Lung (tissue), 12 donors: ENCODE measurements around the gene ELMOD1. TPM values are rescaled to one million over a fixed set of nuclear protein-coding genes. Genes with fewer than 3 reads are reported as not detected.

Experiments
- ATAC-seq: fragments of 200-7000 bp; cut with Tn5 transposase; one replicate; pipeline ENCODE4 v1.9.1; 2020; ENCODE audit warnings: moderate number of reproducible peaks; ENCODE audit not compliant: insufficient read depth, low FRiP score
- DNase-seq, 3 donors: peaks; one replicate each; pipeline ENCODE4 v3.0.0-alpha.2; 2013 to 2017
- H3K27ac ChIP-seq, 2 donors: one replicate each; pipeline ENCODE4 v1.5.1; 2013; ENCODE audit warnings: mild to moderate bottlenecking in 2 of 2, moderate library complexity in 2 of 2, control low read depth in 1 of 2, inconsistent platforms in 1 of 2, low read depth in 1 of 2, low read length in 1 of 2
- H3K27me3 ChIP-seq, 3 donors: one replicate each; pipeline ENCODE4 v1.5.1; 2013; ENCODE audit warnings: low read length in 2 of 3; ENCODE audit not compliant: control insufficient read depth in 3 of 3, insufficient read depth in 3 of 3
- H3K36me3 ChIP-seq, 4 donors: one replicate each; pipeline ENCODE4 v1.5.1; 2013; ENCODE audit warnings: low read length in 4 of 4, mild to moderate bottlenecking in 1 of 4, moderate library complexity in 1 of 4; ENCODE audit not compliant: control insufficient read depth in 4 of 4, insufficient read depth in 4 of 4
- H3K4me1 ChIP-seq, 5 donors: one replicate each; pipeline ENCODE4 v1.5.1; 2013; ENCODE audit warnings: low read length in 5 of 5, mild to moderate bottlenecking in 2 of 5, moderate library complexity in 1 of 5; ENCODE audit not compliant: control insufficient read depth in 5 of 5, insufficient read depth in 5 of 5
- H3K4me3 ChIP-seq: one replicate; pipeline ENCODE4 v1.5.1; 2013; ENCODE audit warnings: mild to moderate bottlenecking, control low read depth, moderate library complexity
- H3K9ac ChIP-seq, 2 donors: one replicate each; pipeline ENCODE4 v1.5.1; 2013; ENCODE audit warnings: low read length in 2 of 2, control low read depth in 1 of 2; ENCODE audit not compliant: insufficient read depth in 1 of 2
- H3K9me3 ChIP-seq, 4 donors: one replicate each; pipeline ENCODE4 v1.5.1; 2013; ENCODE audit warnings: low read length in 3 of 4, mild to moderate bottlenecking in 1 of 4, moderate library complexity in 1 of 4; ENCODE audit not compliant: control insufficient read depth in 4 of 4, insufficient read depth in 3 of 4
- WGBS, 2 donors: extraction: QIAGEN DNeasy Blood & Tissue Kit; methylation state at CpG; one replicate each; pipeline ENCODE4 v1.1.7; 2013; 5-methylcytosine and 5-hydroxymethylcytosine counted together
- polyA plus RNA-seq, 2 donors: library from polyadenylated mRNA; stranded (reverse); fragments of 200-250 nt; gene quantifications; one replicate each; pipeline ENCODE4 v1.2.1, GENCODE V29; 2013
- total RNA-seq, 2 donors: library from RNA; depleted of rRNA in 1 of 2; stranded (reverse); fragments of >200 nt in 1 of 2; gene quantifications; one replicate each; pipeline ENCODE4 v1.2.1, GENCODE V29; 2014 to 2021
- TF ChIP-seq, protein P1 (sequence below): IDR thresholded peaks from 2 replicates; pipeline ENCODE4 v1.5.1; 2012; ENCODE audit warnings: mild to moderate bottlenecking; ENCODE audit errors: control extremely low read depth, extremely low read depth
- donor health status: control.
- donor health status: control.
- donor health status: Bipolar disorder and iron deficiency.
- donor health status: healthy.
- donor health status: DM: yes; HTN: yes; CAD: no.

Gene ELMOD1
- total and polyA plus RNA-seq, 4 donors, result 0.19 to 1.9 (median 0.82) TPM

DNA sequence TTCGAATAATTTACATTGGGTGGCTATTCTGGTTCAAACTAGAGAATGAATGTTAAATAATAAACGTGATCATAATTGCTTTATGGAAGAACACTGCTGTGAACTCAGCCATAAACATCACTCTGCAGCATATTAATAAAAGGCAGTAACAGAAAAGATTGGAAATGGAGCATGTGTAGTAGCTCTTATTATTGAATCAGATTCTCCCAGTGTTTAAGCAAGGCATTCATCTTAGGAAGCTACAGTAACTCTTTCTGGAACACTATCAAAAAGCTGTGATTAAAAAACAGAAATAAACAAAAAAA is 34.7 kb downstream of the ELMOD1 start:
- Histone ChIP-seq H3K27ac (no peak overlapping the region), H3K4me1 (no peaks in the 10 kb centered on the region), H3K36me3 (no peaks in the 10 kb centered on the region), H3K9ac (no peak overlapping the region), H3K9me3 (no peaks in the 10 kb centered on the region), H3K4me3 (no peak overlapping the region), H3K27me3 (no peaks in the 10 kb centered on the region)
- no peak for DNase-seq
- ATAC-seq, result no peak
- TF ChIP-seq, protein P1, sequence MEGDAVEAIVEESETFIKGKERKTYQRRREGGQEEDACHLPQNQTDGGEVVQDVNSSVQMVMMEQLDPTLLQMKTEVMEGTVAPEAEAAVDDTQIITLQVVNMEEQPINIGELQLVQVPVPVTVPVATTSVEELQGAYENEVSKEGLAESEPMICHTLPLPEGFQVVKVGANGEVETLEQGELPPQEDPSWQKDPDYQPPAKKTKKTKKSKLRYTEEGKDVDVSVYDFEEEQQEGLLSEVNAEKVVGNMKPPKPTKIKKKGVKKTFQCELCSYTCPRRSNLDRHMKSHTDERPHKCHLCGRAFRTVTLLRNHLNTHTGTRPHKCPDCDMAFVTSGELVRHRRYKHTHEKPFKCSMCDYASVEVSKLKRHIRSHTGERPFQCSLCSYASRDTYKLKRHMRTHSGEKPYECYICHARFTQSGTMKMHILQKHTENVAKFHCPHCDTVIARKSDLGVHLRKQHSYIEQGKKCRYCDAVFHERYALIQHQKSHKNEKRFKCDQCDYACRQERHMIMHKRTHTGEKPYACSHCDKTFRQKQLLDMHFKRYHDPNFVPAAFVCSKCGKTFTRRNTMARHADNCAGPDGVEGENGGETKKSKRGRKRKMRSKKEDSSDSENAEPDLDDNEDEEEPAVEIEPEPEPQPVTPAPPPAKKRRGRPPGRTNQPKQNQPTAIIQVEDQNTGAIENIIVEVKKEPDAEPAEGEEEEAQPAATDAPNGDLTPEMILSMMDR, result no peak
- WGBS, 2 donors, result 21 to 28% methylated on average over 2 of the region's 2 CpGs

DNA sequence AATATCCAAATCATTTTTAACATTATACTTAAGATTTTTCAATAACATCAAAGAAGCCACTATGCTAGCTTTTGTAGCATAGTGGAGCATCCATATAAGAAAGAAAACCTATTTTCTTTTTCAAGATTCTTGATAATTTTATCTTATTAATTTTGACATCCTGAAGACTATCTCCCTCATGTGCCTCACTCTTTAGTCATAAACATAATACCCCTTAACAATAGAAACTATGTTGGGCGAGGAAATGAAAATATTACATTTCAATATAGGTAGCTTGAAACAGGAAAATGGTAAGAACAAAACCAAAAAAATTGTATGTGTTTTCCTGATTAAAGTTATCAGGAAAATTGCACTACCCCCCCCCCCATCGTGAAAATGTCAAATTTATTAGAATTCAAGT is 40.1 kb downstream of the ELMOD1 start:
- TF ChIP-seq, protein P1, result no peak
- H3K27me3 ChIP-seq, result peaks cover 0 to 4% (median 0%) of the 10 kb centered on the region in 3 donors
- ATAC-seq (no peak), DNase-seq (no peak)
- no peaks in the 10 kb centered on the region for H3K9me3 ChIP-seq
- H3K9ac ChIP-seq, result no peak overlapping the region
- no peak overlapping the region for H3K4me3 ChIP-seq
- H3K27ac ChIP-seq, result no peak overlapping the region
- no peaks in the 10 kb centered on the region for H3K36me3 ChIP-seq
- 81 to 88% methylated on average over 2 of the region's 2 CpGs for WGBS, 2 donors
- no peaks in the 10 kb centered on the region for H3K4me1 ChIP-seq

DNA sequence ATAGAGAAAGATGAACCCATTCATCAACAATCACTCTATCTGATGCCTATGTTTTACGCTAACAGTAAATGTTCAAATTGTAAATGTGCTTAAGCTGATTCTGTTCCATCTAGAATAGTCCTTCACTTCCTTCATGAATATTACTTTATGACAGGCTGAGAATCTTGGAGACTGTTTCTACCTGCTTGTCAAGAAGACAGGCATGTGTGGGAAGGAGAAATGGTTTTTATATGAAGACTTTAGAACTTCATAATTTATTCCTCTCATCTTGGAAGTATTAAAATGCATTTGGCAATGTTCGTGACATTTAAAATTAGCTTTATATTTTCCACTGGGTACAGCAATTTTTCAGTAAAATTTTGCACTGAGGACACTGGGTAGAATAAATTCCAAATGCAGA is 41.0 kb downstream of the ELMOD1 start:
- no peak overlapping the region for H3K9ac ChIP-seq
- TF ChIP-seq, protein P1, result no peak
- DNase-seq (no peak), ATAC-seq (no peak)
- H3K27me3 ChIP-seq, result peaks cover 0 to 4% (median 0%) of the 10 kb centered on the region in 3 donors
- no peaks in the 10 kb centered on the region for H3K9me3 ChIP-seq
- 89 to 96% methylated on average over 2 of the region's 2 CpGs for WGBS, 2 donors
- no peaks in the 10 kb centered on the region for H3K4me1 ChIP-seq
- H3K36me3 ChIP-seq, result no peaks in the 10 kb centered on the region
- H3K4me3 ChIP-seq, result no peak overlapping the region
- no peak overlapping the region for H3K27ac ChIP-seq

DNA sequence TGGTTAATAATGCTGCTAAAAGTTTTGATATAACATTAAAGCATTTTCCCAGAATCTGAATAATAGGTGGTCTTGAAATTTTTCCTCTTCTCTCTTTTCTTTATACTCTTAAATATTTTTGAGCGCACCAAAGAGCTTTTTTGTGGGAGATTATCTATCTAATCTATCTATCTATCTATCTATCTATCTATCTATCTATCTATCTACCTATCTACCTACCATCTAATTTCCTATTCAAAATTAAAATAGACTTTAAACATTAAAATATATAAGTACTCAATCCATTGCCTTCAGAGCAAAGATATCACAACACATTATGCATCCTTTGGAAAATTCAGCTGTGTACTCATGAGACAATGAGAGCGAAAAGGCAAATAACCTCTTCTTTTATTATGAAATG is 55.8 kb downstream of the ELMOD1 start:
- Histone ChIP-seq H3K4me3 (no peak overlapping the region), H3K4me1 (no peaks in the 10 kb centered on the region), H3K9ac (no peak overlapping the region), H3K9me3 (no peaks in the 10 kb centered on the region), H3K36me3 (no peaks in the 10 kb centered on the region), H3K27me3 (no peaks in the 10 kb centered on the region), H3K27ac (no peak overlapping the region)
- WGBS, 2 donors, result 97 to 98% methylated on average over 2 of the region's 2 CpGs
- no peak for ATAC-seq
- no peak for DNase-seq
- TF ChIP-seq, protein P1, result no peak
